ENCODE data around the gene OR4C45. TPM values are rescaled to one million over a fixed set of nuclear protein-coding genes. Genes with fewer than 3 reads are reported as not detected.
"Not testable (repeated sequence)": the region's sequence is repeated elsewhere in the genome, so short reads cannot be mapped to it uniquely, and the experiment has no call there.

The OR4C45 gene
- total and polyA plus RNA-seq, 2 donors, result not detected

DNA sequence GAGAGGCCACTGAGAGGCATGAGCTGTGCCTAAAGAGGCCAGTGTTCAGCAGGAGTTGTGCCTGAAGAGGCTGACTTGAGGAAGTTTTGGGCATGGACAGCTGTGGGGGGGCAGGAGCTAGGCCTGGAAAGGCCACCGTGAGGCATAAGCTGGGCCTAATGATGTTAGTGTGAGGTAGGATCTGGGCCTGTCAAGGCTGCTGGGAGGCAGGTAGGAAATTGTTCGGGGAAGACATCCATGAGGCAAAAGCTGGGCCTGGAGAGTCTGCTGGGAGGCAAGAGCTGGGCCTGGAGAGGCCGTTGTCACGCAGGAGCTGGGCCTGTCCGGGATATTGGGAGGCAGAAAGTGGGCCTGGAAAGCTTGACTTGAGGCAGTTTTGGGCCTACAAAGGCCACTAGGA is 44.9 kb downstream of the OR4C45 start:
- Histone ChIP-seq H3K4me3 (ENCODE audit: low read depth, low read length) (no peak overlapping the region), H3K27ac (ENCODE audit: low read depth) (no peak overlapping the region), H3K4me1 (ENCODE audit: insufficient read depth) (no peaks in the 10 kb centered on the region), H3K36me3 (ENCODE audit: insufficient read depth) (no peaks in the 10 kb centered on the region)
- DNase-seq (ENCODE audit: extremely low spot score), result no peak
- 80% methylated on average over 5 of the region's 5 CpGs for WGBS

DNA sequence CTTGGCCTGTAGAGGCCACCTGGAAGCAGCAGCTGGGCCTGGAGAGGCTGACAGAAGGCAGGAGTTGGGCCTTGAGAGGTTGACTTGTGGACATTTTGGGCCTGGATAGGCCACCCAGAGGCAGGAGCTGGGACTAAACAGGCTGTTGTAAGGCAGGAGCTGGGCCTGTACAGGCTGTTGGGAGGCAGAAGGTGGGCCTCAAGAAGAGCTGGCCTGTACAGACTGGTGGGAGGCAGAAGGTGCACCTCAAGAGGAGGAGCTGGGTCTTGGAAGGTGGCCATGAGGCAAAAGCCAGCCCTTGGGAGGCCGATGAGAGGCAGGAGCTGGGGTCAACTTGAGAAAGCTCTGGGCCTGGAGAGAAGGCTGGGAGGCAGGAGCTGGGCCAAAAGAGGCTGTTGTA is 45.3 kb downstream of the OR4C45 start:
- Histone ChIP-seq H3K27ac (ENCODE audit: low read depth) (no peak overlapping the region), H3K4me1 (ENCODE audit: insufficient read depth) (no peaks in the 10 kb centered on the region), H3K36me3 (ENCODE audit: insufficient read depth) (no peaks in the 10 kb centered on the region), H3K4me3 (ENCODE audit: low read depth, low read length) (no peak overlapping the region)
- WGBS, result 74% methylated on average over 1 of the region's 1 CpG
- no peak for DNase-seq (ENCODE audit: extremely low spot score)

DNA sequence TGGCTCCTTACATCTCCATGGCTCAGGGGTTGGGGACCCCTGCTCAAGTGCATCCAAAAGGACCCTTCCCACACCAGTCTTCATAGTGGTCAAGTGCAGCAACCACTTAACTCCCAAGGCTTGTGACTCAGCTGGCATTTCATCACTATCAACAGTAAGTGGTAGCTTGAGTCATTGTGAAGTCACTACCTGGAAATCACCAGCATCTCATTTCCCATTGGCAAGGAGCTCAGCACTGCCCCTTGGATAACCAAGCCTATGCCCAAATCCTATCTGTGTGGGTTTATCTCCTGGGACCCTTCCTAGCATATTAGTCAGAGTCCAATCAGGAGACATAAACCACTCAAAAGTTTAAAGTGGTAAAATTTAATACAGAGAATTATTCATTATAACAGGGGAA is 46.3 kb downstream of the OR4C45 start:
- H3K4me3 ChIP-seq (ENCODE audit: low read depth, low read length); H3K36me3 ChIP-seq (ENCODE audit: insufficient read depth); H3K27ac ChIP-seq (ENCODE audit: low read depth); DNase-seq (ENCODE audit: extremely low spot score); H3K4me1 ChIP-seq (ENCODE audit: insufficient read depth): not testable (repeated sequence)

DNA sequence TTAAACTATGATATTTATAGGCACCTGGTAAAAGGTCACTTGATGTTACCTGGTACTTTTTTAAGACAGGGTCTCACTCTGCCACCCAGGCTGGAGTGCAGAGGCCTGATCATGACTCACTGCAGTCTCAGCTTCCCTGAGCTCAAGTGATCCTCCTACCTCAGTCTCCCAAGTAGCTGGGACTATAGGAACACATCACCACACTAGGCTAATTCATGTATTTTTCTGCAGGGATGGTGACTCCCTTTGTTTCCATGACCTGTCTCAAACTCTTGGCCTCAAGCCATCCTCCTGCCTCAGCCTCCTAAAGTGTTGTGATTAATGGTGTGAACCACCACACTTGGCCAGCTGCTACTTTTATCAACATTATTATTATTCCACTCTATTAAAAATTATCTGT is 47.6 kb downstream of the OR4C45 start:
- H3K4me3 ChIP-seq (ENCODE audit: low read depth, low read length), result no peak overlapping the region
- H3K27ac ChIP-seq (ENCODE audit: low read depth), result no peak overlapping the region
- DNase-seq (ENCODE audit: extremely low spot score), result no peak
- H3K4me1 ChIP-seq (ENCODE audit: insufficient read depth), result no peaks in the 10 kb centered on the region
- H3K36me3 ChIP-seq (ENCODE audit: insufficient read depth), result no peaks in the 10 kb centered on the region

Other genes with a start within 250 kb of the OR4C45 start
- gene OR4C13, start 80.5 kb upstream of the OR4C45 start, total RNA-seq, result not detected
- not detected for gene OR4C13, start 80.5 kb upstream of the OR4C45 start, polyA plus RNA-seq
- not detected for gene OR4C12, start 50.3 kb upstream of the OR4C45 start, total RNA-seq
- not detected for gene OR4C12, start 50.3 kb upstream of the OR4C45 start, polyA plus RNA-seq

Measured in urinary bladder (tissue), 4 donors.